Panc1 (cell line): ENCODE results near the gene MCM5. TPM values are rescaled to one million over a fixed set of nuclear protein-coding genes. Genes with fewer than 3 reads are reported as not detected.

Experiments used
- ATAC-seq: fragments of 200-7000 bp; cut with Tn5 transposase; 2 replicates; pipeline ENCODE4 v1.9.1; 2020; ENCODE audit warnings: mild to moderate bottlenecking, moderate library complexity
- BruUV-seq: library from RNA; stranded (reverse); fragments of 400-500 nt; replicated peaks from 2 replicates; lab custom pipeline; 2021; lab: Mats Ljungman, UMichigan
- CTCF ChIA-PET: fragments of 300-600 bp; sonication (Branson Sonifier 250); formaldehyde crosslinking; loops from one replicate; lab custom pipeline; 2022; ENCODE audit warnings: antibody characterized with exemption; lab: Charles Lee
- POLR2A ChIA-PET: fragments of 300-600 bp; sonication (Branson Sonifier 250); formaldehyde crosslinking; loops from one replicate; lab custom pipeline; 2022; ENCODE audit warnings: antibody characterized with exemption; lab: Charles Lee
- DNase-seq: peaks from one replicate; pipeline ENCODE4 v3.0.0-alpha.2; 2010; ENCODE audit warnings: low read depth, low spot score
- H3K27ac ChIP-seq: 2 replicates; pipeline ENCODE4 v1.5.1; 2011; ENCODE audit warnings: mild to moderate bottlenecking, low read length, inconsistent platforms
- H3K27me3 ChIP-seq: fragments of 200-500 bp; sonication (Bioruptor generic); 2 replicates; pipeline ENCODE4 v1.6.0; 2014; ENCODE audit warnings: low read length, inconsistent platforms; ENCODE audit not compliant: control insufficient read depth, insufficient read depth
- H3K36me3 ChIP-seq: fragments of 200-500 bp; sonication (Bioruptor generic); 2 replicates; pipeline ENCODE4 v1.5.1; 2014; ENCODE audit warnings: inconsistent platforms, mild to moderate bottlenecking, low read length, moderate library complexity; ENCODE audit not compliant: control insufficient read depth, insufficient read depth
- H3K4me1 ChIP-seq: 2 replicates; pipeline ENCODE4 v1.5.1; 2011; ENCODE audit warnings: inconsistent platforms, mild to moderate bottlenecking, low read length, moderate library complexity; ENCODE audit not compliant: control insufficient read depth, insufficient read depth
- H3K4me3 ChIP-seq, 2 experiments: 2 replicates each; pipeline ENCODE4 v1.5.1; 2011 to 2012; ENCODE audit warnings: low read depth in 2 of 2, low read length in 2 of 2, mild to moderate bottlenecking in 2 of 2, inconsistent platforms in 1 of 2, moderate library complexity in 1 of 2
- H3K9me3 ChIP-seq: fragments of 200-500 bp; sonication (Bioruptor generic); 2 replicates; pipeline ENCODE4 v1.5.1; 2014; ENCODE audit warnings: low read depth, mild to moderate bottlenecking, inconsistent platforms, low read length, moderate library complexity; ENCODE audit not compliant: control insufficient read depth, insufficient read depth
- CTCF ChIP-seq: fragments of 450-650 bp; IDR thresholded peaks from 2 replicates; pipeline ENCODE4 v1.5.1; 2017; ENCODE audit warnings: mild to moderate bottlenecking
- POLR2AphosphoS5 ChIP-seq: IDR thresholded peaks from 2 replicates; pipeline ENCODE4 v1.6.1; 2012; ENCODE audit warnings: mild to moderate bottlenecking, low read depth, low read length, moderate library complexity
- REST ChIP-seq, 2 experiments: IDR thresholded peaks; 2 replicates each; pipeline ENCODE4 v1.6.1; 2011 to 2012; ENCODE audit warnings: low read depth in 2 of 2, control low read depth in 1 of 2, low read length in 1 of 2, mild to moderate bottlenecking in 1 of 2, moderate library complexity in 1 of 2; ENCODE audit not compliant: insufficient read depth in 1 of 2
- SIN3A ChIP-seq: IDR thresholded peaks from 2 replicates; pipeline ENCODE4 v1.6.1; 2012; ENCODE audit warnings: low read depth, mild to moderate bottlenecking, low read length, moderate library complexity, borderline replicate concordance; ENCODE audit not compliant: insufficient read depth
- TCF7L2 ChIP-seq: IDR thresholded peaks from 2 replicates; pipeline ENCODE4 v1.6.1; 2011; ENCODE audit warnings: mild to moderate bottlenecking, low read depth, low read length, inconsistent platforms
- in situ Hi-C: cut with HindIII; loops from 2 replicates; pipeline ENCODE4 v1.10.0; 2016; ENCODE audit warnings: low sequenced_read_pairs, low pct_unique_long_range_greater_than_20kb
- intact Hi-C: fragments of 100-400 bp; cut with micrococcal nuclease; formaldehyde crosslinking; loops from one replicate; pipeline ENCODE4 v1.10.0; 2022; ENCODE audit not compliant: unreplicated experiment
- total RNA-seq: library from RNA; stranded (reverse); gene quantifications from one replicate; pipeline ENCODE4 v1.2.1, GENCODE V29; 2021; ENCODE audit not compliant: unreplicated experiment

Gene MCM5
- total RNA-seq, 1 experiment from 2014 or later = 122 TPM

GRCh38 chr22:35401863-35402262 lies 1.9 kb downstream of the MCM5 start:
- no peak overlapping the region for H3K4me3 ChIP-seq
- DNase-seq = no peak
- no peaks in the 10 kb centered on the region for H3K27me3 ChIP-seq
- H3K9me3 ChIP-seq = no peaks in the 10 kb centered on the region
- peak overlapping the region; percentile 80 for H3K27ac ChIP-seq
- in situ Hi-C loops = no loop called here
- POLR2A ChIA-PET = interaction anchor here (0.5 to 0.7 kb wide), 2 partner anchors 27 to 802 kb away, joined by 3 to 5 read pairs; no protein-coding TSS in a partner anchor
- H3K36me3 ChIP-seq = no peaks in the 10 kb centered on the region; the same call in 1 of the 2 replicates
- TF ChIP-seq CTCF = no peak
- no peak for TF ChIP-seq TCF7L2
- no peak for TF ChIP-seq REST (IDR thresholded peaks at IDR 0.05; ENCODE audit: insufficient read depth in 1 of 2, low read depth in 2 of 2, low read length in 1 of 2)
- TF ChIP-seq SIN3A = no peak
- BruUV-seq = no TSS peak
- CTCF ChIA-PET = interaction anchor here (0.7 kb wide), 1 partner anchor 110 kb away, joined by 3 read pairs; no protein-coding TSS in a partner anchor
- peaks cover 25% of the 10 kb centered on the region for H3K4me1 ChIP-seq
- intact Hi-C loops = no loop called here
- no peak for ATAC-seq

GRCh38 chr22:35403356-35403755 lies 3.4 kb downstream of the MCM5 start:
- BruUV-seq = no TSS peak
- CTCF ChIA-PET = no interaction called here
- in situ Hi-C loops (no loop called here), intact Hi-C loops (no loop called here)
- no peak overlapping the region for H3K4me3 ChIP-seq
- TF ChIP-seq REST (IDR thresholded peaks at IDR 0.05; ENCODE audit: insufficient read depth in 1 of 2, low read depth in 2 of 2, low read length in 1 of 2) (no peak), SIN3A (no peak), POLR2AphosphoS5 (no peak), TCF7L2 (no peak), CTCF (no peak)
- no peak for ATAC-seq
- POLR2A ChIA-PET = no interaction called here
- H3K27me3 ChIP-seq = no peaks in the 10 kb centered on the region
- H3K9me3 ChIP-seq = no peaks in the 10 kb centered on the region
- no peak overlapping the region for H3K27ac ChIP-seq
- no peak for DNase-seq
- peaks cover 16% of the 10 kb centered on the region for H3K4me1 ChIP-seq
- H3K36me3 ChIP-seq = peaks cover 1% of the 10 kb centered on the region; the same call in 1 of the 2 replicates
